HUES64 (cell line): ENCODE measurements around the gene ARF6.
"Not testable (repeated sequence)": the region's sequence is repeated elsewhere in the genome, so short reads cannot be mapped to it uniquely, and the experiment has no call there.

Experiments
- H3K27ac ChIP-seq: 2 replicates; pipeline ENCODE4 v1.7.0; 2013; ENCODE audit warnings: low read depth, low read length, inconsistent platforms
- H3K27me3 ChIP-seq: 2 replicates; pipeline ENCODE4 v1.6.1; 2013; ENCODE audit warnings: mild to moderate bottlenecking, low read length; ENCODE audit not compliant: insufficient read depth
- H3K36me3 ChIP-seq: 2 replicates; pipeline ENCODE4 v1.6.1; 2013; ENCODE audit warnings: mild to moderate bottlenecking, low read length; ENCODE audit not compliant: insufficient read depth
- H3K4me1 ChIP-seq: 2 replicates; pipeline ENCODE4 v1.6.1; 2013; ENCODE audit warnings: mild to moderate bottlenecking, low read length, moderate library complexity; ENCODE audit not compliant: insufficient read depth
- H3K4me3 ChIP-seq: 2 replicates; pipeline ENCODE4 v1.5.1; 2013; ENCODE audit warnings: mild to moderate bottlenecking, low read length, moderate library complexity
- H3K9ac ChIP-seq: 2 replicates; pipeline ENCODE4 v1.6.1; 2013; ENCODE audit warnings: mild to moderate bottlenecking, low read depth, low read length
- H3K9me3 ChIP-seq: 2 replicates; pipeline ENCODE4 v1.6.1; 2013; ENCODE audit warnings: low read depth, low read length; ENCODE audit not compliant: insufficient read depth
- WGBS: fragments of 150-250, 120-280 bp; methylation state at CpG from one replicate; pipeline ENCODE4 v1.1.7; 2013; ENCODE audit warnings: missing lambda C conversion rate; 5-methylcytosine and 5-hydroxymethylcytosine counted together

Gene ARF6

DNA sequence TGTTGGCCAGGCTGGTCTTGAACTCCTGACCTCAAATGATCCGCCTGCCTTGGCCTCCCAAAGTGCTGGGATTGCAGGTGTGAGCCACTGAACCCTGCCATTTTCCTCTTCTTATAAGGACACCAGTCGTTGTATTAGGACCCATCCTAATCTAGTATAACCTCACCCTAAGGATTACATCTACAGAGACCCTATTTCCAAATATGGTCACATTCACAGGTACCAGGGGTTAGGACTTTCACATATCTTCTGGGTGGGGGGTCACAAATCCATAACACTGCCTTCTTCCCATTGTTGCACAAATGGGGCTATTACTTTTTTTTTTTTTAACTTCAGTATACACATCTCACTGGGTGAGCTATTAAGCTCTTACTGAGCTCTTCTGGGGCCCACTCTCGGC is 38.6 kb downstream of the ARF6 start:
- WGBS, result 82% methylated on average over 3 of the region's 3 CpGs
- Histone ChIP-seq H3K4me1 (no peaks in the 10 kb centered on the region), H3K4me3 (no peak overlapping the region), H3K27ac (no peak overlapping the region), H3K9ac (no peak overlapping the region), H3K27me3 (no peaks in the 10 kb centered on the region), H3K9me3 (no peaks in the 10 kb centered on the region), H3K36me3 (no peaks in the 10 kb centered on the region)

DNA sequence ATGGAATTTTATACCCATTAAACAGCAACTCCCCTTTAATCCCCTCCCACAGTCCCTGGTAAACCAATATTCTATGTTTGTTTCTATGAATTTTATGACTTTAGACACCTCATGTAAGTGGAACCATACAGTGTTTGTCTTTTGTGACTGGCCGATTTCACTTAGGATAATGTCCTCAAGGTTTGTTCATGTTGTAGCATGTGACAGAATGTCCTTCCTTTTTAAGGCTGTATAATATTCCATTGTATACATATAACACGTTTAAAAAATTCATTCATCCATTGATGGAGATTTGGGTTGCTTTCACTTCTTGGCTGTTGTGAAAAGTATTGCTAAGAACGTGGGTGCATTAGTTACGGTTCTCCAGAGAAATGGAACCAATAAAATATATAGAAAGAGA is 40.2 kb downstream of the ARF6 start:
- H3K36me3 ChIP-seq, result no peaks in the 10 kb centered on the region
- WGBS, result 97% methylated on average over 3 of the region's 4 CpGs
- H3K4me1 ChIP-seq, result no peaks in the 10 kb centered on the region
- H3K27me3 ChIP-seq, result no peaks in the 10 kb centered on the region
- H3K9ac ChIP-seq, result no peak overlapping the region
- H3K4me3 ChIP-seq, result no peak overlapping the region
- no peak overlapping the region for H3K27ac ChIP-seq
- 0 out of 2 replicates have a peak, but pooled peaks cover 5% of the 10 kb centered on the region for H3K9me3 ChIP-seq

DNA sequence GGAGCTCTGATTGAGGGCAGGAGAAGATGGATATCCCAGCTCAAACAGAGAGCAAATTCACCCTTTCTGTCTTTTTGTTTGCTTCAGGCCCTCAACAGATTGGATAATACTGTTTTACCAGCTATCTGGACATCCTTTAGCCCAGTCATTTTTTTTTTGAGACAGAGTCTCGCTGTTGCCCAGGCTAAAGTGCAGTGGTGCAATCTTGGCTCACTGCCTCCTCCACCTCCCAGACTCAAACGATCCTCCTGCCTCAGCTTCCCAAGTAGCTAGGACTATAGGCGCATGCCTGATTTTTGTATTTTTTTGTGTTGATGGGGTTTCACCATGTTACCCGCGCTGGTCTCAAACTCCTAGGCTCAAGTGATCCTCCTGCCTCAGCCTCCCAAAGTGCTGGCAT is 40.8 kb downstream of the ARF6 start:
- Histone ChIP-seq H3K4me3 (no peak overlapping the region), H3K36me3 (no peaks in the 10 kb centered on the region), H3K9me3 (0 out of 2 replicates have a peak, but pooled peaks cover 5% of the 10 kb centered on the region), H3K27ac (no peak overlapping the region), H3K27me3 (no peaks in the 10 kb centered on the region), H3K9ac (no peak overlapping the region), H3K4me1 (no peaks in the 10 kb centered on the region)
- WGBS, result 86% methylated on average over 5 of the region's 5 CpGs

DNA sequence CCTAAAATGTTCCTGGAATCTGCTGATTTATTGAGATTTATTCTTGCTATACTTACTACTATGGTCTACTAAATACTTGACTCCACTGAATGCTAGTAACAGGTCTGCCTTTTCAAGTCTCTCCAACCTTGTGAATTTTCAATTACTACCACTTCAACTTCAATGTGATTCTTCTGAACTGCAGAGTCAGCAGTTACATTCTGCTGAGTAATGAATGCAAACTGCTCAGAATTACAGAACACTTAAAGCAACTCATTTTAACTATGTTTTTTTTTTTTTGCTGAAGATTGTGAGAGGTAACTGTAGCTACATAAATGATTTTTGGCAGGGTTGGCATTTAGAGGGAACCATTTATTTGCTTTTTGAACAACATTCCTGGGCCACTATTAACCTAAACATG is 41.8 kb downstream of the ARF6 start:
- H3K4me3 ChIP-seq, result no peak overlapping the region
- no peak overlapping the region for H3K27ac ChIP-seq

DNA sequence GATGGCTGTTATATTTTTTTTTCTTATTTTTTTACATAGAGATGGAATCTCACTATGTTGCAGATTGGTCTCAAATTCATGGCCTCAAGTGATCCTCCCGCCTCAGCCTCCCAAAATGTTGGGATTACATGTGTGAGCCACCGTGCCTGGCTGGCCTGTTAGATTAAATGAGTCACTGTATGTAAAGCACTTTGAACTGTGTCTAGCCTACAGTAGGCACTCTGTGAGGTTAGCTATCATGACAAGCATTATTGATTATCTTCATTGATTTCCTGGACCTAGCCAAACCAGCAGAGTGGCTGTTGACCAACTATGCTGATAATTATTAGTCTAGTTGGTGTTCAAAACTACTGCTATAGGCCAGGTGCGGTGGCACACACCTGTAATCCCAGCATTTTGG is 42.6 kb downstream of the ARF6 start:
- WGBS, result 96% methylated on average over 3 of the region's 3 CpGs
- H3K9ac ChIP-seq, result no peak overlapping the region
- no peaks in the 10 kb centered on the region for H3K36me3 ChIP-seq
- no peak overlapping the region for H3K4me3 ChIP-seq
- no peaks in the 10 kb centered on the region for H3K27me3 ChIP-seq
- no peak overlapping the region for H3K27ac ChIP-seq
- 0 out of 2 replicates have a peak, but pooled peaks cover 5% of the 10 kb centered on the region for H3K9me3 ChIP-seq
- no peaks in the 10 kb centered on the region for H3K4me1 ChIP-seq

More for the DNA sequence above, 41.8 kb downstream of the ARF6 start:
- Histone ChIP-seq H3K4me1 (no peaks in the 10 kb centered on the region), H3K9me3 (0 out of 2 replicates have a peak, but pooled peaks cover 5% of the 10 kb centered on the region), H3K36me3 (no peaks in the 10 kb centered on the region), H3K27me3 (no peaks in the 10 kb centered on the region), H3K9ac (no peak overlapping the region)

DNA sequence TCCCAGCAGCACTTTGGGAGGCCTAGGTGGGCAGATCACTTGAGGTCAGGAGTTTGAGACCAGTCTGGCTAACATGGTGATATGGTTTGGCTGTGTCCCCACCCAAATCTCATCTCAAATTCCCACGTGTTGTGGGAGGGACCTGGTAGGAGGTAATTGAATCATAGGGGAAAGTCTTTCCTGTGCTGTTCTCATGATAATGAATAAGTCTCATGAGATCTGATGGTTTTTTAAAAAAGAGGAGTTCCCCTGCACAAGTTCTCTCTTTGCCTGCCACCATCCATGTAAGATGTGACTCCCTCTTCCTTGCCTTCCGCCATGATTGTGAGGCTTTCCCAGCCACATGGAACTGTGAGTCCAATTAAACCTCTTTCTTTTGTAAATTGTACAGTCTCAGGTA is 43.4 kb downstream of the ARF6 start:
- 71% methylated on average over 2 of the region's 2 CpGs for WGBS
- not testable (repeated sequence) for H3K36me3 ChIP-seq, H3K9me3 ChIP-seq

DNA sequence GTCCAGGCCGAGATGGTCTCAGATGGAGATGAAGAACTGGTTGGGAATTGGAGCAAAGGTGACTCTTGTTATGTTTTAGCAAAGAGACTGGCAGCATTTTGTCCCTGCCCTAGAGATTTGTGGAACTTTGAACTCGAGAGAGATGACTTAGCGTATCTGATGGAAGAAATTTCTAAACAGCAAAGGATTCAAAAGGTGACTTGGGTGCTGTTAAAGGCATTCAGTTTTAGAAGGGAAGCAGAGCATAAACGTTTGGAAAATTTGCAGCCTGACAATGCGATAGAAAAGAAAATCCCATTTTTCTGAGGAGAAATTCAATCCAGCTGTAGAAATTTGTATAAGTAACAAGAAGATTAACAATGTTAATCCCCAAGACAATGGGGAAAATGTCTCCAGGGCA is 44.0 kb downstream of the ARF6 start:
- H3K9ac ChIP-seq, H3K36me3 ChIP-seq, H3K4me1 ChIP-seq, H3K27ac ChIP-seq, H3K9me3 ChIP-seq, H3K27me3 ChIP-seq, H3K4me3 ChIP-seq: not testable (repeated sequence)
- 91% methylated on average over 5 of the region's 5 CpGs for WGBS

More for the DNA sequence above, 43.4 kb downstream of the ARF6 start:
- not testable (repeated sequence) for H3K27ac ChIP-seq, H3K9ac ChIP-seq, H3K27me3 ChIP-seq, H3K4me3 ChIP-seq, H3K4me1 ChIP-seq

DNA sequence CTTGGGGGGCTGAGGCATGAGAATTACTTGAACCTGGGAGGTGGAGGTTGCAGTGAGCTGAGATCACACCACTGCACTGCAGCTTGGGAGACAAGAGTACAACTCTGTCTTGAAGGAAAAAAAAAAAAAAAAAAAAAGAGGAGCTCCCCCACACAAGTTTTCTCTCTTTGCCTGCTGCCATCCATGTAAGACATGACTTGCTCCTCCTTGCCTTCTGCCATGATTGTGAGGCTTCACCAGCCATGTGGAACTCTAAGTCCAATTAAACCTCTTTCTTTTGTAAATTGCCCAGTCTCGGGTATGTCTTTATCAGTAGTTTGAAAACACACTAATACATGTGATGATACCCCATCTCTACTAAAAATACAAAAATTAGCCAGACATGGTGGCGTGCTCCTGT is 46.3 kb downstream of the ARF6 start:
- H3K9ac ChIP-seq, H3K36me3 ChIP-seq, H3K27me3 ChIP-seq, H3K27ac ChIP-seq, H3K4me3 ChIP-seq, H3K4me1 ChIP-seq, H3K9me3 ChIP-seq: not testable (repeated sequence)
- WGBS, result over 99% methylated on average over 2 of the region's 2 CpGs

DNA sequence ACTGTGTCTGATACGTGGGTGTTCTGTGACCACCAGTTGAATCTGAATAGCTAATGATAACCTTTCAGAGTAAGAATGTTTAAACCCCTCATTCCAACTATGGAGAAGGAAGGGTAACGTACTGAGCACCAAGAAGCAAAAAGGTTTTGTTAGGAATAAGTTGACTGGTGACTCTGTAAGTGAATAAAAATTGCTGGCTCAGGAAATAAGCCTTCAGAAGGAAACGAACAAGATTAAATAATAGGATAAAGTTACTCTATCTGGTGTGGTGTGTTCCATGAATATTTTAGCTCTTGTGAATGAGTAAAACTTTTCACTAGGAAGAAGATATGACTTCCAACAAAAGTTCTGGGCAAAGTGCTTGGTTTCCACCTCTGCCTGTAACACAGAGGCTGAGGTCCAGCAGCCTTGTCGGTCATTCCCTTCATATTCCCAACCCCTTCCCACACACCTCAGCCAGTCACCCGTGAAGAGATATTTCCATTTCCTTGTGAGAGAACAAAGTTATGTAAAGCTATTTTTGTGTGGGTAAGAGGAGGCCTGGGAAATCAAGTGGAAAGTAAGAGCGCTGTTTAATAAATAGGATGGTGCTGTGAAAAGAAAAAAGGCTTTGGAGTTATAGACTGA is 47.1 kb downstream of the ARF6 start:
- H3K36me3 ChIP-seq, result no peaks in the 10 kb centered on the region
- 0 out of 2 replicates have a peak, but pooled peaks cover 5% of the 10 kb centered on the region for H3K9me3 ChIP-seq
- no peaks in the 10 kb centered on the region for H3K4me1 ChIP-seq
- 89% methylated on average over 6 of the region's 6 CpGs for WGBS
- no peak overlapping the region for H3K9ac ChIP-seq
- H3K27me3 ChIP-seq, result no peaks in the 10 kb centered on the region
- no peak overlapping the region for H3K4me3 ChIP-seq
- no peak overlapping the region for H3K27ac ChIP-seq

DNA sequence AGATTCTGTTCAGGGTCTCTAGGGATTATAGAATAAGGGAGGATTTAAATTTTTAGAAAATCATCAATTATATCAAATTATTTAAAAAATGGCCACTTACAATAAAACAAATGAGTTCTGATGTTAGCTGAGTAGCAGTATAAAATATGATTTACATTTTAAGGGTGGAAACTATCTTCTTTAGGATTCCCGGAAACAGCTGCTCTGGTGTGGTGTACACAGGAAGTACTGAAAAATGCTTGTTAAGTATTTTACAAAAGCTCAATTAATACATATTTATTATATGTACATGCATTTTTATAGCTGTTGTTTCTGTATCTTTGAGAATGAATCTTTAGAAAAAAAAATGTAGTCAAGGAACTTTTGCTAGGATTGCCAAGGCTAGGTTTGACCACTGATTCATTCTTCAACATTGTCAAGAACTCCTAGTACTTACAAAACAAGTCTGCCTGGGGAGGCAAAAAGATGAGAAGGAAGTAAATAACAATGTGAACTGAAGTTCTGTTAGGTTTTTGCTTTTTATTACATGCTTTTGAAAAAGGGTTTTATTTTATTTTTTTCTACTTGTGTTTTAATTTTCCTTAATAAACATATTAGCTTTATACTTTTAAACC is 48.0 kb downstream of the ARF6 start:
- Histone ChIP-seq H3K36me3 (no peaks in the 10 kb centered on the region), H3K27me3 (no peaks in the 10 kb centered on the region), H3K9ac (no peak overlapping the region), H3K9me3 (0 out of 2 replicates have a peak, but pooled peaks cover 5% of the 10 kb centered on the region), H3K4me1 (no peaks in the 10 kb centered on the region), H3K4me3 (no peak overlapping the region), H3K27ac (no peak overlapping the region)
- WGBS, result 83% methylated on average over 1 of the region's 1 CpG

DNA sequence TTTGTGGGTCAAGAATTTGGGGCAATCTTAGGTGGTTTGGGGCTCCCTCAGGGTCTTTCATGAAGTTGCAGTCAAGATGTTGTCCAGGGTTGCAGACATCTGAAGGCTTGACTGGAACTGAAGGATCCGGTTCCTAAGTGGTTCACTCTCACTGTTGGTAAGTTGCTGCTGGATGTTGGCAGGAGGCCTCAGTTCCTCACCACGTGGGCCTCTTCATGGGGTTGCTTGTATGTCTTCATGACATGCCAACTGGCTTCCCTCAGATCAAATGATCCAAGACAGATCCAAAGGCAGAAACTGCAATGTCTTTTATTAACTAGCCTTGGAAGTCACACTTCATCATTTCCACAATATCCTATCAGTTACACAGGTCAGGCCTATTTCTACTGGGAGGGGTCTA is 49.2 kb downstream of the ARF6 start:
- 0 out of 2 replicates have a peak, but pooled peaks cover 3% of the 10 kb centered on the region for H3K9me3 ChIP-seq
- H3K27me3 ChIP-seq, result no peaks in the 10 kb centered on the region
- H3K9ac ChIP-seq, result no peak overlapping the region
- H3K4me3 ChIP-seq, result no peak overlapping the region
- no peaks in the 10 kb centered on the region for H3K36me3 ChIP-seq
- whole genome bisulfite sequencing, result 91% methylated on average over 2 of the region's 2 CpGs
- no peak overlapping the region for H3K27ac ChIP-seq
- H3K4me1 ChIP-seq, result no peaks in the 10 kb centered on the region

DNA sequence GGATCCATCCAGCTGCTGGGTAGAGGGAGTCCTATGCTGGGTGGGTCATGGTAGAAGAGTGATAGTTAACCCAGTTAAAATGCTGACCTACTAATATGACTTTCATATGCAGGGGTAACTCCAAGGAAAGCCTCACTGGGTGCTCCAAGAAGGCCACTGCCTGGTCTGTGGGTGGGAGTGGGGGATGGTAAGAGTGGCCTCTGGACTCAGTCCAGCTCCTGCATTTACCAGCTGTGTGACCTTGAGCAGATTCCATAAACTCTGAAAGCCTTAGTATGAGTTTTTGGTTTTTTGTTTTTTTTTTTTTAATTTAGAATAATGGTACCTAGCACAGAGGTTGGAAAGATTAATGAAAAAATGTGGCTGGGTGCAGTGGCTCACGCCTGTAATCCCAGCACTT is 51.6 kb downstream of the ARF6 start:
- Histone ChIP-seq H3K27me3 (no peaks in the 10 kb centered on the region), H3K27ac (no peak overlapping the region), H3K9ac (no peak overlapping the region), H3K4me3 (no peak overlapping the region), H3K36me3 (no peaks in the 10 kb centered on the region), H3K4me1 (no peaks in the 10 kb centered on the region), H3K9me3 (no peaks in the 10 kb centered on the region)
- 96% methylated on average over 1 of the region's 1 CpG for WGBS
